HEK293 (cell line): ENCODE data around the gene ADCYAP1R1.

Experiments
- CTCF ChIA-PET: fragments of 350-600 bp; formaldehyde crosslinking; extraction: SDS; loops from one replicate; lab custom pipeline; 2021; ENCODE audit warnings: antibody characterized with exemption; lab: Yijun Ruan, JAX
- POLR2A ChIA-PET: fragments of 300-600 bp; formaldehyde crosslinking; extraction: SDS; loops from one replicate; lab custom pipeline; 2020; ENCODE audit warnings: antibody characterized with exemption, inconsistent platforms; lab: Yijun Ruan, JAX
- H3K27ac ChIP-seq: fragments of 200-500 bp; sonication (Bioruptor generic); 2 replicates; pipeline ENCODE4 v1.5.1; 2014; ENCODE audit warnings: low read depth, low read length, control low read depth, inconsistent platforms; ENCODE audit errors: extremely low read depth
- H3K36me3 ChIP-seq, 2 experiments: fragments of 200-500 bp in 1 of 2; sonication (Bioruptor generic) in 1 of 2; 1 replicate in 1 of 2; 2 replicates in 1 of 2; pipeline ENCODE4 v1.5.1; 2014 to 2017; ENCODE audit warnings: inconsistent platforms in 2 of 2, low read length in 2 of 2; ENCODE audit not compliant: control insufficient read depth in 2 of 2, insufficient read depth in 1 of 2
- H3K4me1 ChIP-seq: fragments of 200-500 bp; sonication (Bioruptor generic); 2 replicates; pipeline ENCODE4 v1.5.1; 2014; ENCODE audit warnings: mild to moderate bottlenecking, low read length, inconsistent platforms; ENCODE audit not compliant: control insufficient read depth, insufficient read depth
- H3K4me3 ChIP-seq: 2 replicates; pipeline ENCODE4 v1.5.1; 2011; ENCODE audit warnings: low read depth, mild to moderate bottlenecking, control low read depth, low read length, moderate library complexity
- H3K9me3 ChIP-seq: fragments of 200-500 bp; sonication (Bioruptor generic); 2 replicates; pipeline ENCODE4 v1.5.1; 2014; ENCODE audit warnings: low read depth, low read length, inconsistent platforms; ENCODE audit not compliant: control insufficient read depth, insufficient read depth
- BCL11B ChIP-seq: fragments of 450-650 bp; formaldehyde crosslinking; IDR thresholded peaks from 2 replicates; pipeline ENCODE4 v1.5.1; 2016; ENCODE audit warnings: low read depth, missing biosample characterization, missing genetic modification characterization
- GLI2 ChIP-seq: fragments of 450-650 bp; formaldehyde crosslinking; IDR thresholded peaks from 2 replicates; pipeline ENCODE4; 2017; ENCODE audit warnings: missing biosample characterization, missing genetic modification characterization, low read depth, borderline replicate concordance
- IKZF3 ChIP-seq: fragments of 450-650 bp; IDR thresholded peaks from 2 replicates; pipeline ENCODE4 v1.5.0; 2018; ENCODE audit warnings: missing biosample characterization, mild to moderate bottlenecking, missing genetic modification characterization, moderate library complexity
- MYNN ChIP-seq: fragments of 450-650 bp; formaldehyde crosslinking; IDR thresholded peaks from 2 replicates; pipeline ENCODE4 v1.5.1; 2016; ENCODE audit warnings: missing biosample characterization, missing genetic modification characterization, borderline replicate concordance
- SCRT1 ChIP-seq: fragments of 450-650 bp; formaldehyde crosslinking; IDR thresholded peaks from 2 replicates; pipeline ENCODE4 v1.5.1; 2016; ENCODE audit warnings: missing biosample characterization, missing genetic modification characterization, borderline replicate concordance
- ZBTB26 ChIP-seq: fragments of 450-650 bp; formaldehyde crosslinking; optimal IDR thresholded peaks from 2 replicates; pipeline ENCODE3; 2016; ENCODE audit warnings: missing biosample characterization, mild to moderate bottlenecking, missing genetic modification characterization
- ZNF211 ChIP-seq: fragments of 450-650 bp; formaldehyde crosslinking; IDR thresholded peaks from 2 replicates; pipeline ENCODE4 v1.5.1; 2016; ENCODE audit warnings: low read depth, missing biosample characterization, missing genetic modification characterization
- ZNF24 ChIP-seq: fragments of 450-650 bp; formaldehyde crosslinking; IDR thresholded peaks from 2 replicates; pipeline ENCODE4 v1.5.1; 2016; ENCODE audit warnings: missing biosample characterization, missing genetic modification characterization
- ZNF354C ChIP-seq: fragments of 450-650 bp; formaldehyde crosslinking; IDR thresholded peaks from 2 replicates; pipeline ENCODE4 v1.5.1; 2016; ENCODE audit warnings: missing biosample characterization, missing genetic modification characterization, low read depth, borderline replicate concordance
- ZNF362 ChIP-seq: fragments of 450-650 bp; formaldehyde crosslinking; IDR thresholded peaks from 2 replicates; pipeline ENCODE4 v1.5.1; 2016; ENCODE audit warnings: missing biosample characterization, missing genetic modification characterization
- ZNF366 ChIP-seq: fragments of 450-650 bp; formaldehyde crosslinking; conservative IDR thresholded peaks from 2 replicates; pipeline ENCODE4 v1.5.1; 2016; ENCODE audit warnings: missing biosample characterization, missing genetic modification characterization
- ZNF596 ChIP-seq: fragments of 450-650 bp; IDR thresholded peaks from 2 replicates; pipeline ENCODE4 v1.5.0; 2018; ENCODE audit warnings: missing biosample characterization, mild to moderate bottlenecking, missing genetic modification characterization, moderate library complexity
- ZNF626 ChIP-seq: fragments of 450-650 bp; sonication (Bioruptor Pico); formaldehyde crosslinking; IDR thresholded peaks from 2 replicates; pipeline ENCODE4 v1.5.1; 2018; ENCODE audit warnings: missing biosample characterization, missing genetic modification characterization, inconsistent platforms
- ZNF701 ChIP-seq: fragments of 450-650 bp; formaldehyde crosslinking; IDR thresholded peaks from 2 replicates; pipeline ENCODE4 v1.5.1; 2016; ENCODE audit warnings: missing biosample characterization, missing genetic modification characterization
- ZNF785 ChIP-seq: fragments of 450-650 bp; formaldehyde crosslinking; IDR thresholded peaks from 2 replicates; pipeline ENCODE4 v1.5.1; 2016; ENCODE audit warnings: missing biosample characterization, missing genetic modification characterization
- ZSCAN16 ChIP-seq: fragments of 450-650 bp; formaldehyde crosslinking; IDR thresholded peaks from 2 replicates; pipeline ENCODE4 v1.5.1; 2016; ENCODE audit warnings: missing biosample characterization, missing genetic modification characterization
- ZSCAN18 ChIP-seq: fragments of 450-650 bp; formaldehyde crosslinking; IDR thresholded peaks from 2 replicates; pipeline ENCODE4 v1.5.1; 2016; ENCODE audit warnings: missing biosample characterization, missing genetic modification characterization
- ZSCAN23 ChIP-seq: fragments of 450-650 bp; formaldehyde crosslinking; IDR thresholded peaks from 2 replicates; pipeline ENCODE4 v1.5.1; 2016; ENCODE audit warnings: missing biosample characterization, missing genetic modification characterization
- TF ChIP-seq, protein P1 (sequence below): fragments of 450-650 bp; formaldehyde crosslinking; IDR thresholded peaks from 2 replicates; pipeline ENCODE4 v1.5.1; 2016; ENCODE audit warnings: missing biosample characterization, missing genetic modification characterization
- TF ChIP-seq, protein P2 (sequence below): fragments of 450-650 bp; formaldehyde crosslinking; IDR thresholded peaks from 2 replicates; pipeline ENCODE4 v1.5.1; 2017; ENCODE audit warnings: missing biosample characterization, mild to moderate bottlenecking, missing genetic modification characterization, moderate library complexity

ADCYAP1R1 gene

GRCh38 chr7:31062746-31063435, 10.8 kb downstream of the ADCYAP1R1 start:
- CTCF ChIA-PET = interaction anchor here (0.9 to 1.5 kb wide), 4 partner anchors 16 to 79 kb away, joined by 4 to 8 read pairs (median 4); no protein-coding TSS in a partner anchor
- POLR2A ChIA-PET = no interaction called here

DNA sequence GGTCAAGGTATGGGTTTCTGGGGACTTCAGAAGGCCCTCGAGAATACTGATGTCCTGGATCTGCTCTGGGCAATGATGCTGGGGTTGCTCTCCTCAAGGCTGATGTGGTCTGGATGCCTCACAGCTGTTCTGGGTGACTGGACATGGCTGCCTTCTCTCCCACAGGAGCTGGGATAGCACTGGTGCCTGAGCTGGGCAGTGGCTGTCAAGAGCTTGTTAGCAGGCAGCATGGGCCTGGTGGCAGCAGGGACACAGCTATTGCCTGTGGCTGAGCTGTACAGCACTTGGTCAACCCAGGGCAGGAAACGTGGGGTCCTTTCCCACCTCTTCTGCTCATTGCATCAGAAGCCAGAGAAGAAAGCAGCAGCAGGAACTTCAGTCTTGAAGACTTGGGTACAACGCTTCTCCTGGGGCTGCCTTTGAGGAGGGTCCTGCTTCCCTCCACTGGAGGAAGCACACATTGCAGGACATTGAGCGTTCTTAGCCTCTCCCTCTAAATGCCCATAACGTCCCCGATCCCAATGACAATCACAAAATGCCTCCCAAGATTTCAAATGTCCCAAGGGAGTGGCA, 13.0 kb downstream of the ADCYAP1R1 start:
- no peak for TF ChIP-seq IKZF3 (tag by site-specific recombination)
- TF ChIP-seq ZNF362 (tag by site-specific recombination) = no peak
- no peak for TF ChIP-seq ZSCAN23 (tag by site-specific recombination)
- TF ChIP-seq ZSCAN16 (tag by site-specific recombination) = no peak
- TF ChIP-seq, protein P1, sequence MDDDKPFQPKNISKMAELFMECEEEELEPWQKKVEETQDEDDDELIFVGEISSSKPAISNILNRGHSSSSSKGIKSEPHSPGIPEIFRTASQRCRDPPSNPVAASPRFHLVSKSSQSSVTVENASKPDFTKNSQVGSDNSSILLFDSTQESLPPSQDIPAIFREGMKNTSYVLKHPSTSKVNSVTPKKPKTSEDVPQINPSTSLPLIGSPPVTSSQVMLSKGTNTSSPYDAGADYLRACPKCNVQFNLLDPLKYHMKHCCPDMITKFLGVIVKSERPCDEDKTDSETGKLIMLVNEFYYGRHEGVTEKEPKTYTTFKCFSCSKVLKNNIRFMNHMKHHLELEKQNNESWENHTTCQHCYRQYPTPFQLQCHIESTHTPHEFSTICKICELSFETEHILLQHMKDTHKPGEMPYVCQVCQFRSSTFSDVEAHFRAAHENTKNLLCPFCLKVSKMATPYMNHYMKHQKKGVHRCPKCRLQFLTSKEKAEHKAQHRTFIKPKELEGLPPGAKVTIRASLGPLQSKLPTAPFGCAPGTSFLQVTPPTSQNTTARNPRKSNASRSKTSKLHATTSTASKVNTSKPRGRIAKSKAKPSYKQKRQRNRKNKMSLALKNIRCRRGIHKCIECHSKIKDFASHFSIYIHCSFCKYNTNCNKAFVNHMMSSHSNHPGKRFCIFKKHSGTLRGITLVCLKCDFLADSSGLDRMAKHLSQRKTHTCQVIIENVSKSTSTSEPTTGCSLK (tag by site-specific recombination) = no peak
- no peak for TF ChIP-seq ZNF211
- no peak for TF ChIP-seq ZSCAN18 (tag by site-specific recombination)
- TF ChIP-seq ZNF366 (tag by site-specific recombination) = no peak
- TF ChIP-seq SCRT1 (tag by site-specific recombination) = no peak
- no peak for TF ChIP-seq ZNF701 (tag by site-specific recombination)
- no peak for TF ChIP-seq GLI2 (tag by site-specific recombination)
- no peak for TF ChIP-seq ZNF354C (tag by site-specific recombination)
- TF ChIP-seq ZBTB26 (tag by site-specific recombination) = no peak
- Histone ChIP-seq H3K36me3 (no peaks in the 10 kb centered on the region), H3K4me3 (no peak overlapping the region), H3K4me1 (no peaks in the 10 kb centered on the region), H3K9me3 (no peaks in the 10 kb centered on the region), H3K27ac (no peak overlapping the region)
- POLR2A ChIA-PET = no interaction called here
- CTCF ChIA-PET = interaction anchor here (1.9 kb wide), 1 partner anchor 58 kb away, joined by 4 read pairs; no protein-coding TSS in a partner anchor

More at GRCh38 chr7:31062746-31063435, 10.8 kb downstream of the ADCYAP1R1 start:
- no peak overlapping the region for H3K4me3 ChIP-seq
- no peak for TF ChIP-seq ZSCAN18 (tag by site-specific recombination)
- no peak for TF ChIP-seq ZNF626 (tag by site-specific recombination)
- TF ChIP-seq BCL11B (tag by site-specific recombination) = no peak
- TF ChIP-seq, protein P2, sequence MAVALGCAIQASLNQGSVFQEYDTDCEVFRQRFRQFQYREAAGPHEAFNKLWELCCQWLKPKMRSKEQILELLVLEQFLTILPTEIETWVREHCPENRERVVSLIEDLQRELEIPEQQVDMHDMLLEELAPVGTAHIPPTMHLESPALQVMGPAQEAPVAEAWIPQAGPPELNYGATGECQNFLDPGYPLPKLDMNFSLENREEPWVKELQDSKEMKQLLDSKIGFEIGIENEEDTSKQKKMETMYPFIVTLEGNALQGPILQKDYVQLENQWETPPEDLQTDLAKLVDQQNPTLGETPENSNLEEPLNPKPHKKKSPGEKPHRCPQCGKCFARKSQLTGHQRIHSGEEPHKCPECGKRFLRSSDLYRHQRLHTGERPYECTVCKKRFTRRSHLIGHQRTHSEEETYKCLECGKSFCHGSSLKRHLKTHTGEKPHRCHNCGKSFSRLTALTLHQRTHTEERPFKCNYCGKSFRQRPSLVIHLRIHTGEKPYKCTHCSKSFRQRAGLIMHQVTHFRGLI (tag by site-specific recombination) = no peak
- no peak for TF ChIP-seq ZNF596 (tag by site-specific recombination)
- no peak for TF ChIP-seq MYNN
- TF ChIP-seq ZNF785 = no peak
- TF ChIP-seq ZNF24 (tag by site-specific recombination) = no peak
- H3K27ac ChIP-seq = no peak overlapping the region
- no peaks in the 10 kb centered on the region for H3K36me3 ChIP-seq
- H3K9me3 ChIP-seq = no peaks in the 10 kb centered on the region
- H3K4me1 ChIP-seq = no peaks in the 10 kb centered on the region
